Caco-2 (cell line): ENCODE measurements around the gene GRID1. TPM values are rescaled to one million over a fixed set of nuclear protein-coding genes. Genes with fewer than 3 reads are reported as not detected.

Experiments used
- BruUV-seq: library from RNA; stranded (reverse); fragments of 400-500 nt; replicated peaks from 2 replicates; lab custom pipeline; 2021; lab: Mats Ljungman, UMichigan
- CTCF ChIA-PET: fragments of 300-600 bp; sonication (Branson Sonifier 250); formaldehyde crosslinking; loops from one replicate; lab custom pipeline; 2022; ENCODE audit warnings: antibody characterized with exemption; lab: Charles Lee
- POLR2A ChIA-PET: fragments of 300-600 bp; sonication (Branson Sonifier 250); formaldehyde crosslinking; loops from one replicate; lab custom pipeline; 2022; ENCODE audit warnings: antibody characterized with exemption; lab: Charles Lee
- DNase-seq, 2 experiments: peaks; one replicate each; pipeline versions ENCODE4 v3.0.0 to v3.0.0-alpha.2; 2020 to 2022
- H3K27me3 ChIP-seq: replicated peaks from 2 replicates; pipeline ENCODE4 v1.6.0; 2011; ENCODE audit warnings: low read length; ENCODE audit not compliant: control insufficient read depth, insufficient read depth
- H3K36me3 ChIP-seq: 2 replicates; pipeline ENCODE4 v1.5.1; 2011; ENCODE audit warnings: low read length; ENCODE audit not compliant: control insufficient read depth, insufficient read depth
- H3K4me1 ChIP-seq: fragments of 250-450 bp; sonication (Bioruptor Pico); 2 replicates; pipeline ENCODE4 v1.5.1; 2020; ENCODE audit warnings: mild to moderate bottlenecking
- H3K4me3 ChIP-seq: 2 replicates; pipeline ENCODE4 v1.5.1; 2011; ENCODE audit warnings: low read depth, mild to moderate bottlenecking, control low read depth, low read length
- H3K9me3 ChIP-seq: fragments of 250-450 bp; sonication (Bioruptor Pico); 2 replicates; pipeline ENCODE4 v1.5.1; 2020; ENCODE audit warnings: mild to moderate bottlenecking, moderate library complexity
- H3K27ac Mint-ChIP-seq: one replicate; pipeline ENCODE4 v1.8.0; 2022; ENCODE audit warnings: mixed read lengths; ENCODE audit not compliant: unreplicated experiment
- H3K27me3 Mint-ChIP-seq: one replicate; pipeline ENCODE4 v1.8.0; 2022; ENCODE audit warnings: mixed read lengths; ENCODE audit not compliant: insufficient read depth, unreplicated experiment
- H3K36me3 Mint-ChIP-seq: one replicate; pipeline ENCODE4 v1.8.0; 2022; ENCODE audit warnings: mild to moderate bottlenecking, mixed read lengths; ENCODE audit not compliant: insufficient read depth, unreplicated experiment
- H3K4me1 Mint-ChIP-seq: one replicate; pipeline ENCODE4 v1.8.0; 2022; ENCODE audit warnings: low read depth, mixed read lengths; ENCODE audit not compliant: unreplicated experiment
- H3K4me3 Mint-ChIP-seq: one replicate; pipeline ENCODE4 v1.8.0; 2022; ENCODE audit warnings: mild to moderate bottlenecking, moderate library complexity, mixed read lengths; ENCODE audit not compliant: unreplicated experiment
- H3K9me3 Mint-ChIP-seq: one replicate; pipeline ENCODE4 v1.8.0; 2022; ENCODE audit warnings: mixed read lengths; ENCODE audit not compliant: unreplicated experiment
- intact Hi-C: fragments of 100-400 bp; cut with micrococcal nuclease; formaldehyde crosslinking; loops from one replicate; pipeline ENCODE4 v1.10.0; 2022; ENCODE audit not compliant: unreplicated experiment
- total RNA-seq: library from RNA; stranded (reverse); gene quantifications from 2 replicates; pipeline ENCODE4 v1.2.3, GENCODE V29; 2022
- TF ChIP-seq, protein P1 (sequence below), 2 experiments: fragments of 200-600 bp in 1 of 2; IDR thresholded peaks; 1 replicate in 1 of 2; 2 replicates in 1 of 2; pipeline versions ENCODE4 v1.5.1 to v1.8.0; 2011 to 2022; ENCODE audit warnings: antibody characterized with exemption in 1 of 2, control low read depth in 1 of 2, inconsistent platforms in 1 of 2, low read depth in 1 of 2, low read length in 1 of 2, mild to moderate bottlenecking in 1 of 2, moderate library complexity in 1 of 2; ENCODE audit not compliant: insufficient read depth in 1 of 2, severe bottlenecking in 1 of 2, unreplicated experiment in 1 of 2

The GRID1 gene
- total RNA-seq, 1 experiment from 2014 or later: 8.0 TPM

DNA sequence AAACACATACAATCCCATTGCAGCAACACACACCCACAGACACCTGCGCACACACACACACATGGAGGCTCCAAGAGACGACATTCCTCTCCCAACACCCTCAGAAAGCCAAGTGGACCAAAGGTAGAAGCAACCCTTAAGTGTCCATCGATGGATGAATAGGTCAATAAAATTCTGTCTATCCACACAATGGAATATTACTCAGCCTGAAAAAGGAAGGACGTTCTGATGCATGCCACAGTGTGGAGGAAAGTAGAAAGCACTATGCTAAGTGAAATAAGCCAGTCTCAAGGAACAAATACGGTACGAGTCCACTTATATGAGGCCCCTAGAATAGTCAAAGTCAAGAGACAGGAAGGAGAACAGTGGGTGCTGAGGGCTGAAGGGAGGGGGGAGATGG lies 174.4 kb downstream of the GRID1 start:
- ChIA-PET CTCF (no interaction called here), POLR2A (no interaction called here)
- intact Hi-C loops: no loop called here
- Mint-ChIP-seq H3K27ac (no peak overlapping the region), H3K27me3 (peaks cover 12% of the 10 kb centered on the region), H3K4me3 (no peak overlapping the region), H3K4me1 (no peaks in the 10 kb centered on the region), H3K36me3 (no peaks in the 10 kb centered on the region), H3K9me3 (no peaks in the 10 kb centered on the region)
- no peaks in the 10 kb centered on the region for H3K9me3 ChIP-seq
- H3K4me3 ChIP-seq: no peak overlapping the region
- no TSS peak for BruUV-seq
- H3K4me1 ChIP-seq: no peaks in the 10 kb centered on the region
- TF ChIP-seq, protein P1, sequence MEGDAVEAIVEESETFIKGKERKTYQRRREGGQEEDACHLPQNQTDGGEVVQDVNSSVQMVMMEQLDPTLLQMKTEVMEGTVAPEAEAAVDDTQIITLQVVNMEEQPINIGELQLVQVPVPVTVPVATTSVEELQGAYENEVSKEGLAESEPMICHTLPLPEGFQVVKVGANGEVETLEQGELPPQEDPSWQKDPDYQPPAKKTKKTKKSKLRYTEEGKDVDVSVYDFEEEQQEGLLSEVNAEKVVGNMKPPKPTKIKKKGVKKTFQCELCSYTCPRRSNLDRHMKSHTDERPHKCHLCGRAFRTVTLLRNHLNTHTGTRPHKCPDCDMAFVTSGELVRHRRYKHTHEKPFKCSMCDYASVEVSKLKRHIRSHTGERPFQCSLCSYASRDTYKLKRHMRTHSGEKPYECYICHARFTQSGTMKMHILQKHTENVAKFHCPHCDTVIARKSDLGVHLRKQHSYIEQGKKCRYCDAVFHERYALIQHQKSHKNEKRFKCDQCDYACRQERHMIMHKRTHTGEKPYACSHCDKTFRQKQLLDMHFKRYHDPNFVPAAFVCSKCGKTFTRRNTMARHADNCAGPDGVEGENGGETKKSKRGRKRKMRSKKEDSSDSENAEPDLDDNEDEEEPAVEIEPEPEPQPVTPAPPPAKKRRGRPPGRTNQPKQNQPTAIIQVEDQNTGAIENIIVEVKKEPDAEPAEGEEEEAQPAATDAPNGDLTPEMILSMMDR (IDR thresholded peaks at IDR 0.05; ENCODE audit: insufficient read depth in 1 of 2, low read depth in 1 of 2, low read length in 1 of 2, severe bottlenecking in 1 of 2, unreplicated experiment in 1 of 2): no peak
- no peaks in the 10 kb centered on the region for H3K36me3 ChIP-seq
- no peaks in the 10 kb centered on the region for H3K27me3 ChIP-seq
- DNase-seq: no peak

DNA sequence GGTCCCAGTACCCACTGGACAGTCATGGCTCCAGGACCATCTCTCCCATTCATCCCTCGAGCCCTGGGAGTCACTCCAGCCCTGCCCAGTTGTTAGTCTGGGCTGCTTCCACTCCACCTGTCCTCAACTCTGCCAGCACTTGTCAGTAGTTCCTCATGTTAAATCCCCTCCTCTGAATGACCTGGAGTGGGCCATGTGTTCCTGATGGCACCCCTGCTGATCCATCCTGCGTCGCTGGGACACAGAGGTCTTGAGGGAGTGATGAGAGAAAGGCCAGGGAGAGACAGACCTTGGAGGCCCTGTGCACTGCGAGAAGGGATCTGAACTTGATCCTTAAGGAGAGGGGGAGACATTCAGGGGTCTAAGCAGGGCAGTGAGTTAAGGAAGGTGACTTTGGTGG lies 174.9 kb downstream of the GRID1 start:
- H3K4me3 ChIP-seq: no peak overlapping the region
- H3K27me3 ChIP-seq: no peaks in the 10 kb centered on the region
- H3K36me3 ChIP-seq: no peaks in the 10 kb centered on the region
- Mint-ChIP-seq H3K36me3 (no peaks in the 10 kb centered on the region), H3K27me3 (peaks cover 8% of the 10 kb centered on the region), H3K4me3 (no peak overlapping the region), H3K9me3 (no peaks in the 10 kb centered on the region), H3K4me1 (no peaks in the 10 kb centered on the region), H3K27ac (no peak overlapping the region)
- H3K9me3 ChIP-seq: no peaks in the 10 kb centered on the region
- no peaks in the 10 kb centered on the region for H3K4me1 ChIP-seq
- POLR2A ChIA-PET: no interaction called here
- CTCF ChIA-PET: no interaction called here
- TF ChIP-seq, protein P1 (IDR thresholded peaks at IDR 0.05; ENCODE audit: insufficient read depth in 1 of 2, low read depth in 1 of 2, low read length in 1 of 2, severe bottlenecking in 1 of 2, unreplicated experiment in 1 of 2): no peak
- intact Hi-C loops: no loop called here
- no peak for DNase-seq
- no TSS peak for BruUV-seq

DNA sequence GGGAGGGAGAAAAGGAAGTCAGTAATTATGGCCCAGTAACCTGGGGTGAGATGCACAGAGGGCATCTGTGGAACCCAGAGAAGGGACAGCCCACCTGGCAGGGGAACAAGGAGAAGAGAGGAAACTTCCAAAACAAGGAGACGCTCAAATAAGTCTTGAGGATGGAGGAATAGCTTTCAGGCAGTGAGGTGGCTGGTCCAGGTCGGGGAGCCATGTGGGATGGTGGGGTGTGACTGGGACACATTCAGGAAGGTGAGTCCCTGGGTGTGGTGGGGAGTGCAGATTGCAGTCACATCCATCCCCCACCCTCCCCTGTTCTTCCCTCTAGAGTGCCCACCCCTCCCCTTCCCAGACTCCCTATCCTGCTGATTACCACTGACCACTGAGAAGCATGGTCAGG lies 175.4 kb downstream of the GRID1 start:
- TF ChIP-seq, protein P1 (IDR thresholded peaks at IDR 0.05; ENCODE audit: insufficient read depth in 1 of 2, low read depth in 1 of 2, low read length in 1 of 2, severe bottlenecking in 1 of 2, unreplicated experiment in 1 of 2): no peak
- Histone ChIP-seq H3K36me3 (no peaks in the 10 kb centered on the region), H3K27me3 (no peaks in the 10 kb centered on the region), H3K4me1 (no peaks in the 10 kb centered on the region), H3K4me3 (no peak overlapping the region), H3K9me3 (no peaks in the 10 kb centered on the region)
- no peaks in the 10 kb centered on the region for H3K9me3 Mint-ChIP-seq
- H3K27ac Mint-ChIP-seq: no peak overlapping the region
- POLR2A ChIA-PET: no interaction called here
- intact Hi-C loops: no loop called here
- peaks cover 8% of the 10 kb centered on the region for H3K27me3 Mint-ChIP-seq
- no peaks in the 10 kb centered on the region for H3K4me1 Mint-ChIP-seq
- H3K36me3 Mint-ChIP-seq: no peaks in the 10 kb centered on the region
- DNase-seq: no peak
- CTCF ChIA-PET: no interaction called here
- BruUV-seq: no TSS peak
- H3K4me3 Mint-ChIP-seq: no peak overlapping the region
